ENCODE results near the gene EMC9.

Gene EMC9, protein sequence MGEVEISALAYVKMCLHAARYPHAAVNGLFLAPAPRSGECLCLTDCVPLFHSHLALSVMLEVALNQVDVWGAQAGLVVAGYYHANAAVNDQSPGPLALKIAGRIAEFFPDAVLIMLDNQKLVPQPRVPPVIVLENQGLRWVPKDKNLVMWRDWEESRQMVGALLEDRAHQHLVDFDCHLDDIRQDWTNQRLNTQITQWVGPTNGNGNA

DNA sequence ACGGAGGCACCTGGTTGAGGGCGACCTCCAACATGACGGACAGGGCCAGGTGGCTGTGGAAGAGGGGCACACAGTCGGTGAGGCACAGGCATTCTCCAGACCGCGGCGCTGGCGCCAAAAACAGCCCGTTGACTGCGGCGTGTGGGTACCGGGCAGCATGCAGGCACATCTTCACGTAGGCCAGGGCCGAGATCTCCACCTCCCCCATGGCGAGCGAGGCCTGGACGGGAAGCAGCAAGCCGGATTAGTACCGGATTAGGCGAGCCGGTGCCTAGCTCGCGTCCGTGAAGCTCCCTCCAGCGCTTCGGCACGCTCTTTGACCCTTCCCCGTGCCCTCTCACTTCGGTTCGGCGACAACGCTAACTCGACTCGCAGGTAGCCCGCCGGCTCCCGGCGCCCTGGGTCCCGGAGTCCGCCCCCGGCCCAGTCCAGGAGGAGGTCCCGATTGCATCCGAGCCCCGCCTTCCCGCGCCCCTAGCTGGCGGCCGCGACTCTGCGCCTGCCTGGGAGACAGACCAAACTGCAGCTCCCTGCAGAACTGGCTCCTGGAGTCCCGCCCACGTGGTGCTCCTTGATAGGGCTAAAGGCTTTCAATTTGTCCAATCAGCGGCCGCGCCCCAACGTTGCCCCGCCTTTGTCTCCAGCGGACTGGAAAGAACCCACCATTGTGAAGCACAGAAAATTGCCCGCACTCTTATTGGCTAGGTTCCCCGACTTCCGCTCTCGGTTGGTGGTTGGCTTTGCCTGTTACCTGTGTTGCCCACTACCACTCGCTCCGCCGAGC, at the start of gene EMC9:
TSS of gene EMC9 (minus strand) at position 495 of the 784 bp plus-strand sequence. CDS start at position 208, 287 bp downstream.
- TF ChIP-seq, protein P1, sequence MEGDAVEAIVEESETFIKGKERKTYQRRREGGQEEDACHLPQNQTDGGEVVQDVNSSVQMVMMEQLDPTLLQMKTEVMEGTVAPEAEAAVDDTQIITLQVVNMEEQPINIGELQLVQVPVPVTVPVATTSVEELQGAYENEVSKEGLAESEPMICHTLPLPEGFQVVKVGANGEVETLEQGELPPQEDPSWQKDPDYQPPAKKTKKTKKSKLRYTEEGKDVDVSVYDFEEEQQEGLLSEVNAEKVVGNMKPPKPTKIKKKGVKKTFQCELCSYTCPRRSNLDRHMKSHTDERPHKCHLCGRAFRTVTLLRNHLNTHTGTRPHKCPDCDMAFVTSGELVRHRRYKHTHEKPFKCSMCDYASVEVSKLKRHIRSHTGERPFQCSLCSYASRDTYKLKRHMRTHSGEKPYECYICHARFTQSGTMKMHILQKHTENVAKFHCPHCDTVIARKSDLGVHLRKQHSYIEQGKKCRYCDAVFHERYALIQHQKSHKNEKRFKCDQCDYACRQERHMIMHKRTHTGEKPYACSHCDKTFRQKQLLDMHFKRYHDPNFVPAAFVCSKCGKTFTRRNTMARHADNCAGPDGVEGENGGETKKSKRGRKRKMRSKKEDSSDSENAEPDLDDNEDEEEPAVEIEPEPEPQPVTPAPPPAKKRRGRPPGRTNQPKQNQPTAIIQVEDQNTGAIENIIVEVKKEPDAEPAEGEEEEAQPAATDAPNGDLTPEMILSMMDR (IDR thresholded peaks at IDR 0.05), result peak; percentile 40
- Histone ChIP-seq H3K79me2 (peaks cover 7% of the 10 kb centered on the region), H3K27ac (peak within 1 kb of the TSS; percentile 91), H3K4me3 (ENCODE audit: low read depth, low read length) (peak within 1 kb of the TSS; percentile 79), H2AFZ (peak within 1 kb of the TSS; percentile 81), H3K9ac (peak within 1 kb of the TSS; percentile 38), H3K36me3 (ENCODE audit: control insufficient read depth, insufficient read depth, low read length) (no peaks in the 10 kb centered on the region), H3K9me3 (ENCODE audit: control insufficient read depth, low read length) (no peaks in the 10 kb centered on the region), H3K4me1 (peaks cover 15% of the 10 kb centered on the region), H3K4me2 (ENCODE audit: low read length) (peak within 1 kb of the TSS; percentile 97), H3K27me3 (ENCODE audit: control insufficient read depth, insufficient read depth, low read length) (no peaks in the 10 kb centered on the region)

DNA sequence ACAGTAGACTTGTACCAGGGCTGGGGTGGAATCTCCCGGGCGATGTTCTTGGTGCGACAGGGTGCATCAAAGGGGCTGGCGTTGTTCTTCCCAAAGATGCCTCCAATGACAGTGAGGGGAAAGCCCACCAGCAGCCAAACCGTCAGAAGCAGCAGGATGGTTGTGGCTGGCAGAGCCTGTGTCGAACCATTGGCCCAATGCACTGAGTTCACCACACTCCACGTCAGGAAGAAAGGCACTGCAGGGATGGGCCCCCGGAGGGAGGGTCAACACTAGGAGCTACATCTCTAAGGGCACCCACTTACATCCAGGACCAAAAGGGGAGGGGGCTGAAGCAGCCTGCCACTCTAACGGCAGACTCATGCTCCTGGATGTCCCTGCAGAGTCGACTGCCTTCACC, 49.0 kb upstream of the EMC9 start:
- no peak overlapping the region for H3K9ac ChIP-seq
- H3K36me3 ChIP-seq (ENCODE audit: control insufficient read depth, insufficient read depth, low read length), result no peaks in the 10 kb centered on the region
- peaks cover 17% of the 10 kb centered on the region for H3K4me1 ChIP-seq
- H3K79me2 ChIP-seq, result peaks cover 4% of the 10 kb centered on the region
- no peak overlapping the region for H3K4me3 ChIP-seq (ENCODE audit: low read depth, low read length)
- TF ChIP-seq, protein P1 (IDR thresholded peaks at IDR 0.05), result no peak
- H3K27ac ChIP-seq, result no peak overlapping the region
- no peak overlapping the region for H2AFZ ChIP-seq
- no peaks in the 10 kb centered on the region for H3K27me3 ChIP-seq (ENCODE audit: control insufficient read depth, insufficient read depth, low read length)
- H3K4me2 ChIP-seq (ENCODE audit: low read length), result no peak overlapping the region
- H3K9me3 ChIP-seq (ENCODE audit: control insufficient read depth, low read length), result no peaks in the 10 kb centered on the region

DNA sequence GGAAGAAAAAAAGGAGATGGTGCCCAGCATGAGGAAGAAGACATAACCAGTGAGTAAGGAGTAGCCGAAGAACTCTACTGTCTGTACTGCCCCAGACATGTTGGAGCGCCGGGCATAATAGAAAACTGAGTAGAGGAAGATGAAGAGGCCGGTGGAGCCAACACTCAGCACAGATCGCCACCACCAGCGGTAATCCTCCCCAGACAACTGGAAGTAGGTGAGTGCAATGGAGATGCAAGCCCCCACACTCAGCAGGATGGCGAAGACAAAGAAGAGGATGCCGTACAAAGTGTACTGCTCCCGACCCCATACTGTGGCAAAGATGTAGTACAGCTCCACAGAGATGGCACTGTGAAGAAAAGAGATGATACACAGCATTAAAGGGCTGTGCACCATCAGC, 48.1 kb upstream of the EMC9 start:
- Histone ChIP-seq H3K4me1 (peaks cover 11% of the 10 kb centered on the region), H3K36me3 (ENCODE audit: control insufficient read depth, insufficient read depth, low read length) (no peaks in the 10 kb centered on the region), H2AFZ (no peak overlapping the region), H3K9ac (no peak overlapping the region), H3K27ac (peak overlapping the region; percentile 73), H3K27me3 (ENCODE audit: control insufficient read depth, insufficient read depth, low read length) (no peaks in the 10 kb centered on the region), H3K4me2 (ENCODE audit: low read length) (no peak overlapping the region), H3K79me2 (no peaks in the 10 kb centered on the region), H3K4me3 (ENCODE audit: low read depth, low read length) (peak overlapping the region; percentile 81), H3K9me3 (ENCODE audit: control insufficient read depth, low read length) (no peaks in the 10 kb centered on the region)
- TF ChIP-seq, protein P1 (IDR thresholded peaks at IDR 0.05), result no peak

DNA sequence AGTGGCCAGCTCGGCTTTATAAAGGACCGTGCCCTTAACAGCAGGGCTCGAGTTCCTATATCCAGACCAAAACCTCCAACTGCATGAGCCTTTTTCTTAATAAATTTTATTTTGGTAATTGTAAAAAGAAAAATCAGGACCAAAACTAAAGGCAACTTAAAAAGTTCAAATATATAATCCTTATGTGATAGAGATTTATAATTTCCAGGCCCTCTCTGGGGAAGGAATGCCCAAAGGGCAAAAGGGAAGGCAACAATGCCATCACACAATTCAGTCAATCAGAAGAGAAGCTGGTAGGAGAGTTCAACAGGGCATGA, 47.6 kb upstream of the EMC9 start:
- Histone ChIP-seq H3K4me1 (peaks cover 11% of the 10 kb centered on the region), H3K4me2 (ENCODE audit: low read length) (peak overlapping the region; percentile 86), H3K79me2 (no peaks in the 10 kb centered on the region), H3K36me3 (ENCODE audit: control insufficient read depth, insufficient read depth, low read length) (no peaks in the 10 kb centered on the region), H3K27me3 (ENCODE audit: control insufficient read depth, insufficient read depth, low read length) (no peaks in the 10 kb centered on the region), H3K9me3 (ENCODE audit: control insufficient read depth, low read length) (no peaks in the 10 kb centered on the region), H3K4me3 (ENCODE audit: low read depth, low read length) (peak overlapping the region; percentile 81), H3K9ac (no peak overlapping the region), H2AFZ (peak overlapping the region; percentile 79), H3K27ac (peak overlapping the region; percentile 73)
- TF ChIP-seq, protein P1 (IDR thresholded peaks at IDR 0.05), result no peak
